HepG2 (cell line): ENCODE measurements around the gene NT5C2. TPM values are rescaled to one million over a fixed set of nuclear protein-coding genes. Genes with fewer than 3 reads are reported as not detected.

Source experiments
- CREM ChIP-seq, 2 experiments: sonication (generic) in 1 of 2; formaldehyde crosslinking in 1 of 2; IDR thresholded peaks; 2 replicates each; pipeline versions ENCODE4 v1.4.0 to v1.6.1; 2016 to 2020; ENCODE audit warnings: antibody characterized with exemption in 1 of 2, mild to moderate bottlenecking in 1 of 2, missing genetic modification reagents in 1 of 2
- ELK4 ChIP-seq: sonication (generic); formaldehyde crosslinking; IDR thresholded peaks from 2 replicates; pipeline ENCODE4 v1.9.0; 2021; ENCODE audit warnings: missing genetic modification reagents, borderline replicate concordance
- MAF1 ChIP-seq: sonication (generic); formaldehyde crosslinking; IDR thresholded peaks from 2 replicates; pipeline ENCODE4 v1.5.0; 2020; ENCODE audit warnings: missing genetic modification reagents, borderline replicate concordance
- MAFK ChIP-seq, 2 experiments: IDR thresholded peaks in 1 of 2; conservative IDR thresholded peaks in 1 of 2; 2 replicates each; pipeline ENCODE4 v1.6.1; 2011; ENCODE audit warnings: improper control_type of control experiment in 2 of 2, low read length in 2 of 2
- MTF1 ChIP-seq: sonication (generic); formaldehyde crosslinking; IDR thresholded peaks from 2 replicates; pipeline ENCODE4 v1.5.0; 2020; ENCODE audit warnings: missing genetic modification reagents
- PHF21A ChIP-seq: sonication (generic); formaldehyde crosslinking; IDR thresholded peaks from 2 replicates; pipeline ENCODE4 v1.5.0; 2020; ENCODE audit warnings: mild to moderate bottlenecking, missing genetic modification reagents
- RORA ChIP-seq: sonication (generic); formaldehyde crosslinking; IDR thresholded peaks from 2 replicates; pipeline ENCODE4 v1.5.0; 2020; ENCODE audit warnings: mild to moderate bottlenecking, missing genetic modification reagents, moderate library complexity
- SNRNP70 ChIP-seq: fragments of 200-400 bp; formaldehyde crosslinking; IDR thresholded peaks from 2 replicates; pipeline ENCODE4 v1.6.1; 2017; ENCODE audit warnings: mild to moderate bottlenecking, low read depth, low read length, moderate library complexity
- SP5 ChIP-seq: IDR thresholded peaks from 2 replicates; pipeline ENCODE4 v1.6.1; 2016; ENCODE audit warnings: low read depth, borderline replicate concordance
- TBL1XR1 ChIP-seq: fragments of 150-350 bp; IDR thresholded peaks from 2 replicates; pipeline ENCODE4 v1.6.1; 2014; ENCODE audit warnings: borderline replicate concordance, low read length; ENCODE audit not compliant: partially characterized antibody
- ZBTB8A ChIP-seq: sonication (generic); formaldehyde crosslinking; IDR thresholded peaks from 2 replicates; pipeline ENCODE4 v1.4.0; 2020; ENCODE audit warnings: mild to moderate bottlenecking, low read depth, missing genetic modification reagents, borderline replicate concordance
- ZFY ChIP-seq: sonication (generic); formaldehyde crosslinking; IDR thresholded peaks from 2 replicates; pipeline ENCODE4 v1.4.0; 2020; ENCODE audit warnings: missing genetic modification reagents
- ZNF317 ChIP-seq: sonication (generic); formaldehyde crosslinking; IDR thresholded peaks from 2 replicates; pipeline ENCODE4 v1.5.0; 2020; ENCODE audit warnings: mild to moderate bottlenecking, missing genetic modification reagents
- ZNF75D ChIP-seq: sonication (generic); formaldehyde crosslinking; IDR thresholded peaks from 2 replicates; pipeline ENCODE4 v1.8.1; 2023; ENCODE audit warnings: missing genetic modification reagents, mild to moderate bottlenecking, borderline replicate concordance
- polyA plus RNA-seq, 8 experiments: library from polyadenylated mRNA; depleted of rRNA in 3 of 8; stranded (reverse) in 7 of 8; unstranded in 1 of 8; fragments of >200 nt; fragmentation: Illumina TruSeq in 4 of 8; extraction: Trizol in 4 of 8; gene quantifications; 2 replicates each; pipeline versions ENCODE4 v1.2.1 to v1.2.3, GENCODE V29; 2011 to 2016; ENCODE audit warnings: low read depth in 4 of 8, missing spikeins in 1 of 8, mixed read lengths in 1 of 8; ENCODE audit not compliant: insufficient read depth in 1 of 8
- total RNA-seq, 5 experiments: library from RNA; depleted of rRNA; stranded (reverse); fragments of >200 nt; fragmentation: Illumina TruSeq; extraction: Trizol; gene quantifications; 2 replicates each; pipeline ENCODE4 v1.2.3, GENCODE V29; 2016; ENCODE audit warnings: low read depth in 1 of 5
- TF ChIP-seq, protein P1 (sequence below): sonication (generic); formaldehyde crosslinking; IDR thresholded peaks from 2 replicates; pipeline ENCODE4 v1.4.0; 2020; ENCODE audit warnings: mild to moderate bottlenecking, missing genetic modification reagents
- TF ChIP-seq, protein P2 (sequence below): sonication (generic); formaldehyde crosslinking; IDR thresholded peaks from 2 replicates; pipeline ENCODE4 v1.5.0; 2020; ENCODE audit warnings: mild to moderate bottlenecking, missing genetic modification reagents
- TF ChIP-seq, protein P3 (sequence below): sonication (generic); formaldehyde crosslinking; IDR thresholded peaks from 2 replicates; pipeline ENCODE4 v1.5.1; 2020; ENCODE audit warnings: mild to moderate bottlenecking, missing genetic modification reagents, borderline replicate concordance

Gene NT5C2
- total and polyA plus RNA-seq, 2 of the 13 experiments (the other 11 are each of a cell fraction or from before 2014, with no cell fraction given) = 40.6 to 55.2 TPM

DNA sequence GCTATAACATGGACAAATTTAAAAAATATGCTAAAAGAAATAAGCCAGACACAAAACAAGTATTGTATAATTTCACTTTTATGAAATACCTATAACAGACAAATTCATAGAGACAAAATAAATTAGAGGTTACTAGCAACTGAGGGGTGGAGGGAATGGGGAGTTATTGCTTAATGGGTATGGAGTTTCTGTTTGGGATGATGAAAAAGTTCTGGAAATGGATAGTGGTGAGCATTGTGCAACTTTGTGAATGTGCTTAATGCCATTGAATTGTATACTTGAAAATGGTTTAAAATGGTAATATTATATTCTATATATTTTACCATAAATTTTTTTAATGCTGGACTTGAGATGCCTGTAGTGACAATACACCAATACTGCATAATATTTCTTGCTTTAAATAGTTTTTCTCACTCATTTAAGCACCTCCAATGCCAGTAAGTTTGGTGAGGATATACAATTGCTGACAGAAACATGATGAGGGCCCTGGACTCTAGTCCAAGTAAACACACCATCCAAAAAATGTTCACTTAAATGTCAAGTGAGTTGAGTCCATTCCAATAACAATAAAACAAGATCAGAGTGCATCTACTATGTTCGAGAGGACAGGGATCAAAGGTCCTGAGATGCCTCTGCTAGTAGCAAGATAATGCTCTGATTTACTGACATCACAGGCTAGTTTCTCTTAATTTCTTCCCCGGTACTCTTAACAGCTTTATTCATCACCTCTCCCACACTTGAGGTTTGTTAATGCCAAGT, 71.9 kb downstream of the NT5C2 start (continued):
- TF ChIP-seq, protein P1, sequence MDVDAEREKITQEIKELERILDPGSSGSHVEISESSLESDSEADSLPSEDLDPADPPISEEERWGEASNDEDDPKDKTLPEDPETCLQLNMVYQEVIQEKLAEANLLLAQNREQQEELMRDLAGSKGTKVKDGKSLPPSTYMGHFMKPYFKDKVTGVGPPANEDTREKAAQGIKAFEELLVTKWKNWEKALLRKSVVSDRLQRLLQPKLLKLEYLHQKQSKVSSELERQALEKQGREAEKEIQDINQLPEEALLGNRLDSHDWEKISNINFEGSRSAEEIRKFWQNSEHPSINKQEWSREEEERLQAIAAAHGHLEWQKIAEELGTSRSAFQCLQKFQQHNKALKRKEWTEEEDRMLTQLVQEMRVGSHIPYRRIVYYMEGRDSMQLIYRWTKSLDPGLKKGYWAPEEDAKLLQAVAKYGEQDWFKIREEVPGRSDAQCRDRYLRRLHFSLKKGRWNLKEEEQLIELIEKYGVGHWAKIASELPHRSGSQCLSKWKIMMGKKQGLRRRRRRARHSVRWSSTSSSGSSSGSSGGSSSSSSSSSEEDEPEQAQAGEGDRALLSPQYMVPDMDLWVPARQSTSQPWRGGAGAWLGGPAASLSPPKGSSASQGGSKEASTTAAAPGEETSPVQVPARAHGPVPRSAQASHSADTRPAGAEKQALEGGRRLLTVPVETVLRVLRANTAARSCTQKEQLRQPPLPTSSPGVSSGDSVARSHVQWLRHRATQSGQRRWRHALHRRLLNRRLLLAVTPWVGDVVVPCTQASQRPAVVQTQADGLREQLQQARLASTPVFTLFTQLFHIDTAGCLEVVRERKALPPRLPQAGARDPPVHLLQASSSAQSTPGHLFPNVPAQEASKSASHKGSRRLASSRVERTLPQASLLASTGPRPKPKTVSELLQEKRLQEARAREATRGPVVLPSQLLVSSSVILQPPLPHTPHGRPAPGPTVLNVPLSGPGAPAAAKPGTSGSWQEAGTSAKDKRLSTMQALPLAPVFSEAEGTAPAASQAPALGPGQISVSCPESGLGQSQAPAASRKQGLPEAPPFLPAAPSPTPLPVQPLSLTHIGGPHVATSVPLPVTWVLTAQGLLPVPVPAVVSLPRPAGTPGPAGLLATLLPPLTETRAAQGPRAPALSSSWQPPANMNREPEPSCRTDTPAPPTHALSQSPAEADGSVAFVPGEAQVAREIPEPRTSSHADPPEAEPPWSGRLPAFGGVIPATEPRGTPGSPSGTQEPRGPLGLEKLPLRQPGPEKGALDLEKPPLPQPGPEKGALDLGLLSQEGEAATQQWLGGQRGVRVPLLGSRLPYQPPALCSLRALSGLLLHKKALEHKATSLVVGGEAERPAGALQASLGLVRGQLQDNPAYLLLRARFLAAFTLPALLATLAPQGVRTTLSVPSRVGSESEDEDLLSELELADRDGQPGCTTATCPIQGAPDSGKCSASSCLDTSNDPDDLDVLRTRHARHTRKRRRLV = no peak
- TF ChIP-seq ZBTB8A (CRISPR knock-in tag) (no peak), ELK4 (CRISPR knock-in tag) (no peak), ZFY (CRISPR knock-in tag) (no peak), PHF21A (CRISPR knock-in tag) (peak; percentile 71), SNRNP70 (no peak), RORA (no peak), MAF1 (no peak), MTF1 (CRISPR knock-in tag) (no peak), ZNF317 (CRISPR knock-in tag) (peak; percentile 44; the same call in 1 of the 2 replicates), TBL1XR1 (no peak), MAFK (conservative IDR thresholded peaks at IDR 0.05 in 1 of 2, IDR thresholded peaks at IDR 0.05 in 1 of 2; ENCODE audit: low read length in 2 of 2) (no peak), CREM (IDR thresholded peaks at IDR 0.05) (peak; percentile 73), CREM (CRISPR knock-in tag; IDR thresholded peaks at IDR 0.05) (no peak), ZNF75D (CRISPR knock-in tag) (no peak), SP5 (CRISPR knock-in tag) (0 out of 2 replicates have a peak, but pooled peaks have one; percentile 12)
- TF ChIP-seq, protein P2, sequence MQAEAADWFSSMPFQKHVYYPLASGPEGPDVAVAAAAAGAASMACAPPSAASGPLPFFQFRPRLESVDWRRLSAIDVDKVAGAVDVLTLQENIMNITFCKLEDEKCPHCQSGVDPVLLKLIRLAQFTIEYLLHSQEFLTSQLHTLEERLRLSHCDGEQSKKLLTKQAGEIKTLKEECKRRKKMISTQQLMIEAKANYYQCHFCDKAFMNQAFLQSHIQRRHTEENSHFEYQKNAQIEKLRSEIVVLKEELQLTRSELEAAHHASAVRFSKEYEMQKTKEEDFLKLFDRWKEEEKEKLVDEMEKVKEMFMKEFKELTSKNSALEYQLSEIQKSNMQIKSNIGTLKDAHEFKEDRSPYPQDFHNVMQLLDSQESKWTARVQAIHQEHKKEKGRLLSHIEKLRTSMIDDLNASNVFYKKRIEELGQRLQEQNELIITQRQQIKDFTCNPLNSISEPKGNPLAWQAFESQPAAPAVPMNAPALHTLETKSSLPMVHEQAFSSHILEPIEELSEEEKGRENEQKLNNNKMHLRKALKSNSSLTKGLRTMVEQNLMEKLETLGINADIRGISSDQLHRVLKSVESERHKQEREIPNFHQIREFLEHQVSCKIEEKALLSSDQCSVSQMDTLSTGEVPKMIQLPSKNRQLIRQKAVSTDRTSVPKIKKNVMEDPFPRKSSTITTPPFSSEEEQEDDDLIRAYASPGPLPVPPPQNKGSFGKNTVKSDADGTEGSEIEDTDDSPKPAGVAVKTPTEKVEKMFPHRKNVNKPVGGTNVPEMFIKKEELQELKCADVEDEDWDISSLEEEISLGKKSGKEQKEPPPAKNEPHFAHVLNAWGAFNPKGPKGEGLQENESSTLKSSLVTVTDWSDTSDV (CRISPR knock-in tag) = no peak
- TF ChIP-seq, protein P3, sequence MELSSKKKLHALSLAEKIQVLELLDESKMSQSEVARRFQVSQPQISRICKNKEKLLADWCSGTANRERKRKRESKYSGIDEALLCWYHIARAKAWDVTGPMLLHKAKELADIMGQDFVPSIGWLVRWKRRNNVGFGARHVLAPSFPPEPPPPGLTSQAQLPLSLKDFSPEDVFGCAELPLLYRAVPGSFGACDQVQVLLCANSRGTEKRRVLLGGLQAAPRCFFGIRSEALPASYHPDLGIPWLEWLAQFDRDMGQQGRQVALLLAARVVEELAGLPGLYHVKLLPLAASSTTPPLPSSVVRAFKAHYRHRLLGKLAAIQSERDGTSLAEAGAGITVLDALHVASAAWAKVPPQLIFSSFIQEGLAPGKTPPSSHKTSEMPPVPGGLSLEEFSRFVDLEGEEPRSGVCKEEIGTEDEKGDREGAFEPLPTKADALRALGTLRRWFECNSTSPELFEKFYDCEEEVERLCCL (CRISPR knock-in tag) = no peak
